ENCODE measurements around the gene MYH11.

The MYH11 gene

DNA sequence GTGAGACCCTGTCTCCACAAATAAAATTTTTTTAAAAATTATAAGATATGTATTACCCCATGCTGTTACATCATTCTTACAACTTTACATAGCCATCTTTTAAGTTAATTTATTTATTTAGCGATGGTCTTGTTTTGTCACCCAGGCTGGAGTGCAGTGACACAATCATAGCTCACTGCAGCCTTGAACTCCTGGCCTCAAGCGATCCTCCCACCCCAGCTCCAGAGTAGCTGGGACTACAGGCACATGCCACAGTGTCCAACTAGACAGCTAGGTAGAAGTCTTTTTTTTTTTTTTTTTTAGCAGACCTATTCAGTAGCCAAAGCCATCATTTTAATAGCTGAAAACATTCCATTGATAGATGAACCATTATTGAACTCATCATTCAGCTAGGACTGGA lies 114.1 kb downstream of the MYH11 start:
- H3K4me3 ChIP-seq (replicated peaks; ENCODE audit: low read depth, low read length): no peak overlapping the region
- no peak for TF ChIP-seq CTCF (IDR thresholded peaks at IDR 0.05; ENCODE audit: low read depth, low read length, missing control alignments)
- DNase-seq (ENCODE audit: extremely low read depth, low read depth): no peak

DNA sequence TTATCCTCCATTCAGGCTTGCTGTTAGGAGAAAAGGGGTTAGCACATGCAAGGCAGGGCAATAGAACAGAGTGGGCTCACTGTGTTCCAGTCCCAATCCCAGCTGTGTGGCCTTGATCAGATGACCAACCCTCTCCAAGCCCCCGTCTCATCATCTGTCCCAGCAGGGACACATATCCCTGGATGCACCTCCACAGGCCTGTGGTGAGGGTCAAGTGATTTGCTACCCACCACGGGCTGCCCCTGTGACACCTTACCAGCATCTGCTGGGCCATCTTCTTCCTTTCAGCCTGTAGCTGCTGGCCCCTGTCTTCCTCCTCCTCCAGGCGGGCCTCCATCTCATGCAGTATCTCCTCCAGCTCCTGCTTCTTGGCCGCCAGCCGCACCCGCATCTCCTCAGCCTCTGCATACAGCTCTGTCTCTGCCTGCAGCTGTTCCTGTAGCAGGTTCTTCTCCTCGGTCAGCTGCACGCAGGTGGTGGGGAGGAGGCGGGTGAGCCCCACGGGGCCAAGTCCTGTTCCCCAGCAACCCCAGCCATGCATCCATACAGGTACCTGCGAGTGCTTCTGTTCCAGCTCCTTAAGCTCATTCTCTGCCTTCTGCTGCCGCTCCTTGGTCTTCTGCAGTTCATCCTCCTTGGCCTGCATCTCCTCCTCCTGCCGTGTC lies 115.5 kb downstream of the MYH11 start:
- TF ChIP-seq CTCF (IDR thresholded peaks at IDR 0.05; ENCODE audit: low read depth, low read length, missing control alignments): no peak
- no peak for DNase-seq (ENCODE audit: extremely low read depth, low read depth)
- H3K4me3 ChIP-seq (replicated peaks; ENCODE audit: low read depth, low read length): no peak overlapping the region

DNA sequence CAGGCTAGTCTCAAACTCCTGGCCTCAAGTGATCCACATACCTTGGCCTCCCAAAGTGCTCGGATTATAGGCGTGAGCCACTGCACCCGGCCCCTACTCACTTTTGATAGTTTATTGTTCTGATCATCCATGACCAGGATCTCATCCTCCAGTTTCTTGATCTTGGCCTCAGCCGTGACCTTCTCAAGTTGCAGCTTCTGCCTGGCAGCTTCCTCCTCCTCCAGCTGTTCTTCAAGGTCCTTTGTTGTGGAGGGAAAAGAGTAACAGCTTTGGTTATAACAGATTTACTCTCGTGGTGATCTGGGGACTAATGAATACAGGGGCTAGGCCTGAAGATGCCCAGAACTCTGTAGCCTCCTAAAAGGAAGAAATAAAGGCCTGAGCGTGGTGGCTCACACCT lies 116.9 kb downstream of the MYH11 start:
- TF ChIP-seq CTCF (IDR thresholded peaks at IDR 0.05; ENCODE audit: low read depth, low read length, missing control alignments): no peak
- no peak overlapping the region for H3K4me3 ChIP-seq (replicated peaks; ENCODE audit: low read depth, low read length)
- DNase-seq (ENCODE audit: extremely low read depth, low read depth): no peak

- no peak overlapping the region for H3K4me3 ChIP-seq (replicated peaks; ENCODE audit: low read depth, low read length)
- no peak for TF ChIP-seq CTCF (IDR thresholded peaks at IDR 0.05; ENCODE audit: low read depth, low read length, missing control alignments)
- no peak for DNase-seq (ENCODE audit: extremely low read depth, low read depth)
Observed at GRCh38 chr16:15739464-15739863, 117.4 kb downstream of the MYH11 start.

- no peak for DNase-seq (ENCODE audit: extremely low read depth, low read depth)
- H3K4me3 ChIP-seq (replicated peaks; ENCODE audit: low read depth, low read length): no peak overlapping the region
- no peak for TF ChIP-seq CTCF (IDR thresholded peaks at IDR 0.05; ENCODE audit: low read depth, low read length, missing control alignments)
Observed at GRCh38 chr16:15737140-15737644, 119.6 kb downstream of the MYH11 start.

DNA sequence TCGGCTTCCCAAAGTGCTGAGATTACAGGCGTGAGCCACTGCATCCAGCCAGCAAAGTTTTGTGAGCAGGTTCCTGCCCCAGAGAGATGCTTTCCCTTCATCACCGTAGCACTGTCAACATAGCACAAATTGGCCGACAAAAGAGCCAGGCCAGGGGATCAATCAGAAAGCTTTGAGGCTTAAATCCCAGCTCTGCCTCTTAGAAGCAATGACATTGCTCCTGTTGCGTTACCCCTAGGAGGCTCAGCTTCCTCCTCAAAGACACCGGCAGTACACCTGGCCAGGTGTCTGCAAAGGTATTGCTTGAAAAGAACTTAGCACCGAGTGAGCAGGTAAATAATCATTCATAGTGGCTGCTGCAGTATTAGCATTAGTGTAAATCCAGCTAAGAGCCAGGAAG lies 120.3 kb downstream of the MYH11 start:
- no peak for TF ChIP-seq CTCF (IDR thresholded peaks at IDR 0.05; ENCODE audit: low read depth, low read length, missing control alignments)
- no peak overlapping the region for H3K4me3 ChIP-seq (replicated peaks; ENCODE audit: low read depth, low read length)
- no peak for DNase-seq (ENCODE audit: extremely low read depth, low read depth)

- no peak for DNase-seq (ENCODE audit: extremely low read depth, low read depth)
- H3K4me3 ChIP-seq (replicated peaks; ENCODE audit: low read depth, low read length): no peak overlapping the region
- TF ChIP-seq CTCF (IDR thresholded peaks at IDR 0.05; ENCODE audit: low read depth, low read length, missing control alignments): no peak
Observed at GRCh38 chr16:15735610-15736009, 121.2 kb downstream of the MYH11 start.

Data from HFF-Myc (cell line).